SU-DHL-6 (cell line): ENCODE measurements around the gene DOCK3.

Source experiments
- H2AFZ ChIP-seq: fragments of 200-600 bp; sonication (generic); 2 replicates; pipeline ENCODE4 v1.6.1; 2014; ENCODE audit warnings: low read depth, mild to moderate bottlenecking, moderate library complexity, mixed read lengths, antibody characterized with exemption, low read length; ENCODE audit not compliant: severe bottlenecking
- H3F3A ChIP-seq: fragments of 200-600 bp; shearing (Covaris generic); 2 replicates; pipeline ENCODE4 v1.6.0; 2016; ENCODE audit warnings: antibody characterized with exemption, mild to moderate bottlenecking; ENCODE audit not compliant: insufficient read depth
- H3K27ac ChIP-seq: fragments of 200-600 bp; sonication (generic); 2 replicates; pipeline ENCODE4 v1.5.1; 2016; ENCODE audit warnings: low read depth, mild to moderate bottlenecking, low read length, moderate library complexity, mixed read lengths
- H3K27me3 ChIP-seq: fragments of 200-600 bp; sonication (generic), shearing (Covaris generic); 2 replicates; pipeline ENCODE4 v1.6.0; 2014; ENCODE audit warnings: mild to moderate bottlenecking, low read length
- H3K36me3 ChIP-seq: fragments of 200-600 bp; sonication (generic); 2 replicates; pipeline ENCODE4 v1.6.1; 2014; ENCODE audit warnings: mild to moderate bottlenecking, low read length, mixed read lengths
- H3K4me2 ChIP-seq: fragments of 300-600, 200-600 bp; shearing (Covaris generic), sonication (generic); 2 replicates; pipeline ENCODE4 v1.6.0; 2014; ENCODE audit warnings: low read length, low read depth, mild to moderate bottlenecking; ENCODE audit not compliant: poor library complexity, severe bottlenecking
- H3K4me3 ChIP-seq: fragments of 200-600 bp; sonication (generic); 2 replicates; pipeline ENCODE4 v1.5.1; 2014; ENCODE audit warnings: antibody characterized with exemption, low read length, mild to moderate bottlenecking, mixed read lengths; ENCODE audit not compliant: insufficient read depth, poor library complexity, severe bottlenecking
- H3K79me2 ChIP-seq: fragments of 200-600 bp; sonication (generic); 2 replicates; pipeline ENCODE4 v1.6.1; 2014; ENCODE audit warnings: mild to moderate bottlenecking, low read length, moderate library complexity; ENCODE audit not compliant: insufficient read depth
- H3K9ac ChIP-seq: fragments of 200-600 bp; sonication (generic); 2 replicates; pipeline ENCODE4 v1.7.0; 2014; ENCODE audit warnings: mild to moderate bottlenecking, low read length
- H3K9me2 ChIP-seq: fragments of 200-600 bp; sonication (generic); replicated peaks from 2 replicates; pipeline ENCODE4 v1.6.1; 2014; ENCODE audit warnings: low read length; ENCODE audit not compliant: insufficient read depth
- H3K9me3 ChIP-seq: fragments of 200-600 bp; sonication (generic); 2 replicates; pipeline ENCODE4 v1.6.1; 2014; ENCODE audit warnings: low read length, mixed read lengths; ENCODE audit not compliant: insufficient read depth
- H4K20me1 ChIP-seq: fragments of 200-600 bp; sonication (generic); 2 replicates; pipeline ENCODE4 v1.6.1; 2014; ENCODE audit warnings: low read depth, mild to moderate bottlenecking, antibody characterized with exemption, low read length, moderate library complexity, mixed read lengths
- CTCF ChIP-seq: fragments of 200-600 bp; sonication (generic); IDR thresholded peaks from one replicate; pipeline ENCODE4 v1.5.1; 2017; ENCODE audit warnings: antibody characterized with exemption, mild to moderate bottlenecking, low read length, moderate library complexity; ENCODE audit not compliant: insufficient read depth, poor library complexity, severe bottlenecking
- EZH2phosphoT487 ChIP-seq: fragments of 200-600 bp; sonication (generic), shearing (Covaris generic); conservative IDR thresholded peaks from 2 replicates; pipeline ENCODE4 v1.6.1; 2018; ENCODE audit warnings: mild to moderate bottlenecking, antibody characterized with exemption, low read length, moderate library complexity, mixed read lengths

Gene DOCK3

GRCh38 chr3:51271172-51271571, 596.4 kb downstream of the DOCK3 start:
- no peak overlapping the region for H3K4me2 ChIP-seq
- TF ChIP-seq EZH2phosphoT487 (no peak), CTCF (no peak)
- no peaks in the 10 kb centered on the region for H4K20me1 ChIP-seq
- H3K27me3 ChIP-seq, result no peaks in the 10 kb centered on the region
- H3K36me3 ChIP-seq, result no peaks in the 10 kb centered on the region
- H3K9ac ChIP-seq, result no peak overlapping the region
- H3K79me2 ChIP-seq, result no peaks in the 10 kb centered on the region
- H3F3A ChIP-seq, result no peaks in the 10 kb centered on the region
- no peaks in the 10 kb centered on the region for H3K9me3 ChIP-seq
- H3K9me2 ChIP-seq, result no peaks in the 10 kb centered on the region
- H3K27ac ChIP-seq, result no peak overlapping the region
- no peak overlapping the region for H3K4me3 ChIP-seq
- H2AFZ ChIP-seq, result no peak overlapping the region

GRCh38 chr3:51274052-51274451, 599.3 kb downstream of the DOCK3 start:
- Histone ChIP-seq H3K9ac (no peak overlapping the region), H3K9me3 (no peaks in the 10 kb centered on the region), H3K4me2 (no peak overlapping the region), H3K36me3 (no peaks in the 10 kb centered on the region), H3K9me2 (no peaks in the 10 kb centered on the region), H3K27me3 (no peaks in the 10 kb centered on the region), H3K79me2 (no peaks in the 10 kb centered on the region), H3F3A (no peaks in the 10 kb centered on the region), H4K20me1 (no peaks in the 10 kb centered on the region), H3K4me3 (no peak overlapping the region), H3K27ac (no peak overlapping the region), H2AFZ (no peak overlapping the region)
- TF ChIP-seq CTCF, result no peak

GRCh38 chr3:51275111-51275805, 600.5 kb downstream of the DOCK3 start:
- no peaks in the 10 kb centered on the region for H3K9me3 ChIP-seq
- no peaks in the 10 kb centered on the region for H3K79me2 ChIP-seq
- no peaks in the 10 kb centered on the region for H4K20me1 ChIP-seq

More at GRCh38 chr3:51275111-51275805, 600.5 kb downstream of the DOCK3 start:
- Histone ChIP-seq H3K4me2 (no peak overlapping the region), H3K4me3 (no peak overlapping the region), H3K27me3 (peaks cover 2% of the 10 kb centered on the region; the same call in 1 of the 2 replicates), H3K9ac (no peak overlapping the region), H3K9me2 (no peaks in the 10 kb centered on the region), H3K36me3 (no peaks in the 10 kb centered on the region), H3F3A (no peaks in the 10 kb centered on the region), H3K27ac (no peak overlapping the region), H2AFZ (no peak overlapping the region)
- TF ChIP-seq CTCF (no peak), EZH2phosphoT487 (no peak)
